Measurements from ENCODE around the gene BMPER.

GRCh38 chr7:33862946-33863814 lies 42.2 kb upstream of the BMPER start:
- TF ChIP-seq CTCF (IDR thresholded peaks at IDR 0.05; ENCODE audit: poor library complexity) (no peak), EZH2 (IDR thresholded peaks at IDR 0.05; ENCODE audit: borderline replicate concordance) (no peak)
